ENCODE measurements around the gene FBXL5.

DNA sequence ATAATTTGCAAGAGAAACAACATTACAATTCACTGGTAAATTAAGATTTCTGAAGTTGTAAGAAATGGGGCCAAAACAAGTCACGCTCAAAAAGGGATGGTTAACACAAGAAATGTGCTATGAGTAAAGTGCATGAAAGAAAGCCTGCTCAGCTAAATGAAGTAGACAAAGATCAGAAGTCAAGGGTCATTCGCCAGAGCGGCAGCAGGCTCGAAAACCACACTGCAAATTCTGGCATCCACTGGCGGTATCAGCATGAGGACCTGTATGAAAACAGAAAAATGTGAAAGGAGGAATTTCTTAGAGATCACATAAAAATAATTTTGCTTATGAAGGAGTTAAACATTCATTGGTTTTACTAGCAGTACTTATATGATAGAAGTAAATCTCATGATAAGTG, 49.6 kb downstream of the FBXL5 start:
- no peak for TF ChIP-seq POLR2A (IDR thresholded peaks at IDR 0.05)
- TF ChIP-seq, protein P1, sequence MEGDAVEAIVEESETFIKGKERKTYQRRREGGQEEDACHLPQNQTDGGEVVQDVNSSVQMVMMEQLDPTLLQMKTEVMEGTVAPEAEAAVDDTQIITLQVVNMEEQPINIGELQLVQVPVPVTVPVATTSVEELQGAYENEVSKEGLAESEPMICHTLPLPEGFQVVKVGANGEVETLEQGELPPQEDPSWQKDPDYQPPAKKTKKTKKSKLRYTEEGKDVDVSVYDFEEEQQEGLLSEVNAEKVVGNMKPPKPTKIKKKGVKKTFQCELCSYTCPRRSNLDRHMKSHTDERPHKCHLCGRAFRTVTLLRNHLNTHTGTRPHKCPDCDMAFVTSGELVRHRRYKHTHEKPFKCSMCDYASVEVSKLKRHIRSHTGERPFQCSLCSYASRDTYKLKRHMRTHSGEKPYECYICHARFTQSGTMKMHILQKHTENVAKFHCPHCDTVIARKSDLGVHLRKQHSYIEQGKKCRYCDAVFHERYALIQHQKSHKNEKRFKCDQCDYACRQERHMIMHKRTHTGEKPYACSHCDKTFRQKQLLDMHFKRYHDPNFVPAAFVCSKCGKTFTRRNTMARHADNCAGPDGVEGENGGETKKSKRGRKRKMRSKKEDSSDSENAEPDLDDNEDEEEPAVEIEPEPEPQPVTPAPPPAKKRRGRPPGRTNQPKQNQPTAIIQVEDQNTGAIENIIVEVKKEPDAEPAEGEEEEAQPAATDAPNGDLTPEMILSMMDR (IDR thresholded peaks at IDR 0.05), result no peak

Measured in thyroid gland (tissue), 4 donors.